CD4-positive, alpha-beta T cell (primary cell): ENCODE data around the gene CEP131. TPM values are rescaled to one million over a fixed set of nuclear protein-coding genes. Genes with fewer than 3 reads are reported as not detected.

ENCODE experiments used
- ATAC-seq: fragments of 200-7000 bp; cut with Tn5 transposase; one replicate; pipeline ENCODE4 v1.10.0; 2022; ENCODE audit warnings: mild to moderate bottlenecking; ENCODE audit not compliant: poor library complexity
- CTCF ChIA-PET: fragments of 350-600 bp; sonication (Branson Sonifier 250); formaldehyde crosslinking; loops from one replicate; lab custom pipeline; 2021; ENCODE audit warnings: antibody characterized with exemption, inconsistent platforms; lab: Charles Lee
- POLR2A ChIA-PET: fragments of 350-600 bp; sonication (Branson Sonifier 250); formaldehyde crosslinking; loops from one replicate; lab custom pipeline; 2021; ENCODE audit warnings: antibody characterized with exemption, inconsistent platforms; lab: Charles Lee
- DNase-seq, 14 experiments: peaks; one replicate each; pipeline ENCODE4 v3.0.0-alpha.2; 2013 to 2020; ENCODE audit warnings: mixed read lengths in 2 of 14
- H3K27ac ChIP-seq, 2 donors: one replicate each; pipeline versions ENCODE4 v1.5.1 to v1.7.0; 2013; ENCODE audit warnings: low read length in 2 of 2, low read depth in 1 of 2, mild to moderate bottlenecking in 1 of 2
- H3K27me3 ChIP-seq, 2 experiments: 1 replicate in 1 of 2; 2 replicates in 1 of 2; pipeline versions ENCODE4 v1.6.1 to v1.7.0; 2013; ENCODE audit warnings: low read length in 2 of 2, control low read depth in 1 of 2, mild to moderate bottlenecking in 1 of 2, moderate library complexity in 1 of 2; ENCODE audit not compliant: insufficient read depth in 2 of 2, control insufficient read depth in 1 of 2
- H3K36me3 ChIP-seq: one replicate; pipeline ENCODE4 v1.6.1; 2013; ENCODE audit warnings: low read length, control low read depth; ENCODE audit not compliant: insufficient read depth
- H3K4me1 ChIP-seq: one replicate; pipeline ENCODE4 v1.6.1; 2013; ENCODE audit warnings: low read length, control low read depth; ENCODE audit not compliant: insufficient read depth
- H3K4me3 ChIP-seq: one replicate; pipeline ENCODE4 v1.5.1; 2013; ENCODE audit warnings: mild to moderate bottlenecking, low read length, moderate library complexity
- H3K9me3 ChIP-seq, 2 experiments: 1 replicate in 1 of 2; 2 replicates in 1 of 2; pipeline versions ENCODE4 v1.6.1 to v1.7.0; 2013; ENCODE audit warnings: low read length in 2 of 2, mild to moderate bottlenecking in 2 of 2, control low read depth in 1 of 2, moderate library complexity in 1 of 2; ENCODE audit not compliant: control insufficient read depth in 1 of 2, insufficient read depth in 1 of 2
- H3K27ac Mint-ChIP-seq: one replicate; pipeline ENCODE4 v1.8.0; 2020; ENCODE audit warnings: mixed read lengths
- H3K27me3 Mint-ChIP-seq: one replicate; pipeline ENCODE4 v1.8.0; 2021; ENCODE audit warnings: mixed read lengths
- H3K36me3 Mint-ChIP-seq: one replicate; pipeline ENCODE4 v1.8.0; 2021; ENCODE audit warnings: low read depth, mixed read lengths
- H3K4me1 Mint-ChIP-seq: one replicate; pipeline ENCODE4 v1.8.0; 2021; ENCODE audit warnings: low read depth, mixed read lengths
- H3K4me3 Mint-ChIP-seq: one replicate; pipeline ENCODE4 v1.8.0; 2020; ENCODE audit warnings: mild to moderate bottlenecking, mixed read lengths
- H3K9me3 Mint-ChIP-seq: one replicate; pipeline ENCODE4 v1.8.0; 2020; ENCODE audit warnings: mixed read lengths
- intact Hi-C, 2 experiments: fragments of 100-400 bp; cut with DNase I in 1 of 2; cut with micrococcal nuclease in 1 of 2; formaldehyde crosslinking; loops; one replicate each; pipeline versions ENCODE4 v1.15.1 to v1.9.0; 2023 to 2025; cut with DNase I, micrococcal nuclease
- total RNA-seq, 174 experiments: library from RNA in 2 of 174; stranded (reverse) in 2 of 174; gene quantifications; one replicate each; pipeline ENCODE4 v1.2.3 and lab custom pipeline; 2021 to 2026
- TF ChIP-seq, protein P1 (sequence below): fragments of 200-600 bp; IDR thresholded peaks from one replicate; pipeline ENCODE4 v1.8.0; 2022; ENCODE audit warnings: antibody characterized with exemption, mild to moderate bottlenecking

Gene CEP131
- total RNA-seq, 2 experiments from 2014 or later, result 11.2 to 12.3 TPM

DNA sequence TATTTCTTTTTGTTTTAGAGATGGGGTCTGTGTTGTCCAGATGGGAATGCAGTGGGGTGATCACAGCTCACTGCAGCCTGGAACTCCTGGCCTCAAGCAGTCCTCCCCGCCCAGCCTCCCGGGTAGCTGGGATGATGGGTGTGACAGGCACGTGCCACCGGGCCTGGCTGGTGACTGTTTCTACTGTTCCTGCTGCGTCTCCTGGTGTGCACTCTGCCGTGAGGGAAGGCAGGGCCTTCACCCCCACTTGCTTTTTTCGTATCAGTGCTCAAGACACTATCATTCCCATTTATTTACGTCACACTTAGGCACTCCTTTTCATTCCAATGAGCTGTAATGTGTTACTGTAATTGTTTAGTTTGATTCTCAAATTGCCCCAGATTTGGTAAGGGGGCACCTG lies 82.7 kb downstream of the CEP131 start:
- Histone ChIP-seq H3K27me3 (peaks cover 0 to 3% of the 10 kb centered on the region in 2 experiments), H3K4me1 (no peaks in the 10 kb centered on the region), H3K9me3 (no peaks in the 10 kb centered on the region), H3K36me3 (no peaks in the 10 kb centered on the region), H3K27ac (no peak overlapping the region), H3K4me3 (no peak overlapping the region)
- no peak overlapping the region for H3K4me3 Mint-ChIP-seq
- no peaks in the 10 kb centered on the region for H3K27me3 Mint-ChIP-seq
- DNase-seq (no peak), ATAC-seq (no peak)
- intact Hi-C loops, result loop anchor here in 1 of 2 experiments (5.0 kb wide), 1 partner anchor 102 kb away; no protein-coding TSS in a partner anchor
- no peaks in the 10 kb centered on the region for H3K9me3 Mint-ChIP-seq
- ChIA-PET CTCF (no interaction called here), POLR2A (no interaction called here)
- TF ChIP-seq, protein P1, sequence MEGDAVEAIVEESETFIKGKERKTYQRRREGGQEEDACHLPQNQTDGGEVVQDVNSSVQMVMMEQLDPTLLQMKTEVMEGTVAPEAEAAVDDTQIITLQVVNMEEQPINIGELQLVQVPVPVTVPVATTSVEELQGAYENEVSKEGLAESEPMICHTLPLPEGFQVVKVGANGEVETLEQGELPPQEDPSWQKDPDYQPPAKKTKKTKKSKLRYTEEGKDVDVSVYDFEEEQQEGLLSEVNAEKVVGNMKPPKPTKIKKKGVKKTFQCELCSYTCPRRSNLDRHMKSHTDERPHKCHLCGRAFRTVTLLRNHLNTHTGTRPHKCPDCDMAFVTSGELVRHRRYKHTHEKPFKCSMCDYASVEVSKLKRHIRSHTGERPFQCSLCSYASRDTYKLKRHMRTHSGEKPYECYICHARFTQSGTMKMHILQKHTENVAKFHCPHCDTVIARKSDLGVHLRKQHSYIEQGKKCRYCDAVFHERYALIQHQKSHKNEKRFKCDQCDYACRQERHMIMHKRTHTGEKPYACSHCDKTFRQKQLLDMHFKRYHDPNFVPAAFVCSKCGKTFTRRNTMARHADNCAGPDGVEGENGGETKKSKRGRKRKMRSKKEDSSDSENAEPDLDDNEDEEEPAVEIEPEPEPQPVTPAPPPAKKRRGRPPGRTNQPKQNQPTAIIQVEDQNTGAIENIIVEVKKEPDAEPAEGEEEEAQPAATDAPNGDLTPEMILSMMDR, result no peak
- no peak overlapping the region for H3K27ac Mint-ChIP-seq
- no peaks in the 10 kb centered on the region for H3K4me1 Mint-ChIP-seq
- no peaks in the 10 kb centered on the region for H3K36me3 Mint-ChIP-seq

Other genes with a start within 250 kb of the CEP131 start
- 10 to 100 TPM; 11.5 to 13.3 TPM for gene CHMP6, start 231.1 kb downstream of the CEP131 start, total RNA-seq
- 1 to 10 TPM; 4.2 to 4.9 TPM for gene BAIAP2, start 187.8 kb downstream of the CEP131 start, total RNA-seq
- gene PVALEF, start 57.5 kb downstream of the CEP131 start, total RNA-seq, result not detected
- under 1 TPM; 0.25 to 0.82 TPM for gene AATK, start 56.7 kb downstream of the CEP131 start, total RNA-seq
- gene TEPSIN, start 16.1 kb upstream of the CEP131 start, total RNA-seq, result 10 to 100 TPM; 68.2 to 74.4 TPM
- gene NDUFAF8, start 16.4 kb upstream of the CEP131 start, total RNA-seq, result 10 to 100 TPM; 34.6 to 38.6 TPM
- 10 to 100 TPM; 22.8 to 26.4 TPM for gene SLC38A10, start 72.3 kb upstream of the CEP131 start, total RNA-seq
- under 1 TPM; 0.20 to 0.41 TPM for gene BAHCC1, start 172.5 kb upstream of the CEP131 start, total RNA-seq